ENCODE results near the gene NEIL3. TPM values are rescaled to one million over a fixed set of nuclear protein-coding genes. Genes with fewer than 3 reads are reported as not detected.

The NEIL3 gene
- total and polyA plus RNA-seq, 9 of the 15 experiments (the other 6 are each of a cell fraction or from before 2014, with no cell fraction given): 2.7 to 23.3 (median 12.9) TPM

GRCh38 chr4:177309522-177310371, at the start of gene NEIL3 (continued):
- TF ChIP-seq ZNF655 (CRISPR knock-in tag; IDR thresholded peaks at IDR 0.05) (no peak), ADNP (tag; IDR thresholded peaks at IDR 0.05) (no peak), ATF7 (IDR thresholded peaks at IDR 0.05) (peak; percentile 53; the same call in 1 of the 2 replicates), SMAD4 (CRISPR knock-in tag; conservative IDR thresholded peaks at IDR 0.05) (peak; percentile 79), DPF2 (IDR thresholded peaks at IDR 0.05) (0 out of 2 replicates have a peak, but pooled peaks have one; percentile 48), ZNF23 (CRISPR knock-in tag; IDR thresholded peaks at IDR 0.05) (no peak), NCOA4 (IDR thresholded peaks at IDR 0.05; ENCODE audit: partially characterized antibody) (no peak), ZFP91 (CRISPR knock-in tag; IDR thresholded peaks at IDR 0.05) (no peak), TRIM28 (IDR thresholded peaks at IDR 0.05) (0 out of 2 replicates have a peak, but pooled peaks have one; percentile 23), CXXC5 (CRISPR knock-in tag; IDR thresholded peaks at IDR 0.05) (peak; percentile 87), NR2F6 (CRISPR knock-in tag; IDR thresholded peaks at IDR 0.05) (no peak), TCFL5 (CRISPR knock-in tag; conservative IDR thresholded peaks at IDR 0.05) (no peak), GATAD2B (IDR thresholded peaks at IDR 0.05; ENCODE audit: borderline replicate concordance) (peak; percentile 96), NFE2L1 (tag; IDR thresholded peaks at IDR 0.05; ENCODE audit: borderline replicate concordance, low read depth) (no peak), TEAD1 (CRISPR knock-in tag; IDR thresholded peaks at IDR 0.05) (peak in 1 of 2 experiments; percentile 60; a peak in 1 of 4 replicates), MTA2 (IDR thresholded peaks at IDR 0.05; ENCODE audit: low read depth) (no peak), PHB (CRISPR knock-in tag; IDR thresholded peaks at IDR 0.05) (no peak), MEIS2 (IDR thresholded peaks at IDR 0.05; ENCODE audit: partially characterized antibody) (peak; percentile 38), CREBBP (IDR thresholded peaks at IDR 0.05; ENCODE audit: low read depth, low read length) (no peak), E2F6 (IDR thresholded peaks at IDR 0.05; ENCODE audit: borderline replicate concordance in 1 of 2, extremely low read depth in 1 of 2, insufficient read depth in 1 of 2, insufficient read length in 1 of 2, low read depth in 1 of 2, low read length in 1 of 2, poor library complexity in 1 of 2, severe bottlenecking in 1 of 2) (peak; percentile 66 to 67), KDM5B (IDR thresholded peaks at IDR 0.05; ENCODE audit: insufficient replicate concordance, low read depth, low read length) (peak; percentile 82), MAX (CRISPR knock-in tag; IDR thresholded peaks at IDR 0.05) (peak; percentile 64), LCOR (CRISPR knock-in tag; IDR thresholded peaks at IDR 0.05) (peak; percentile 27; the same call in 1 of the 2 replicates), EGR1 (conservative IDR thresholded peaks at IDR 0.05) (peak; percentile 15; the same call in 1 of the 2 replicates), HIVEP1 (CRISPR knock-in tag; IDR thresholded peaks at IDR 0.05) (no peak)
